Activated CD8-positive, alpha-beta memory T cell treated with anti-CD3 and anti-CD28 coated beads for 24 hours (primary cell): ENCODE results near the gene SMARCD1.

Source experiments
- DNase-seq: peaks from one replicate; pipeline ENCODE4 v3.0.0-alpha.2; 2020

SMARCD1 gene

DNA sequence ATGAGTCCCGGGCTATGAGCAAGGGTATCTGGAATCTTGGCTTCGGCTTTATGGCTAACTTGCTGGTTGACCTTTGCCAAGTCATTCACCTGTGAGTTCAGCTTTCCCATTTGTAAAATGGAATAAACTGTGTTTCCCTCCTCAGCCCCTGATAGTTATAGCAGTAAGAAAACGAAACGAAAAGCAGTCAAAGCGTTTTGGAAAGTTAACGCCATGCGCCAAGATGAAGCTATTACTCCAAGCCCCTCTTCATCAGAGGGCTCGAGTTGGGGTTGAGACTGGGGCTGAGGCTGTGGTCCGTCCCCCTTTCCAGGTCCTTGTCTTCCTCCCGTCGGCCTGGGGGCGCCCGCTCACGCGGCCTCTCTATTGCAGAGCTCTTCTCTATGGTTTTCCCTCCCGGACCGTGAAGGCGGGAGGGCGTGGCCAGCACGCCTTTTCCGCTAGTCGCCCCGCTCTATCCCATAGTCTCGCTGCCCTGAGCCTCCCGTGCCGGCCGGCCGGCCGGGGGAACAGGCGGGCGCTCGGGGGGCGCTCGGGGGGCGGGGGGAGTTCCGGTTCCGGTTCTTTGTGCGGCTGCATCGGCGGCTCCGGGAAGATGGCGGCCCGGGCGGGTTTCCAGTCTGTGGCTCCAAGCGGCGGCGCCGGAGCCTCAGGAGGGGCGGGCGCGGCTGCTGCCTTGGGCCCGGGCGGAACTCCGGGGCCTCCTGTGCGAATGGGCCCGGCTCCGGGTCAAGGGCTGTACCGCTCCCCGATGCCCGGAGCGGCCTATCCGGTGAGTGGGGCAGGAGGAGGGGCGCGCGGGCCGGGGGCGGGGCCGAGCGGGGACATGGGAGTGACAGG lies at the start of gene SMARCD1:
SMARCD1 (plus strand) TSS at position 568 of the 840 bp plus-strand sequence; CDS start at position 596, 28 bp downstream.
- peak; percentile 92 for DNase-seq

DNA sequence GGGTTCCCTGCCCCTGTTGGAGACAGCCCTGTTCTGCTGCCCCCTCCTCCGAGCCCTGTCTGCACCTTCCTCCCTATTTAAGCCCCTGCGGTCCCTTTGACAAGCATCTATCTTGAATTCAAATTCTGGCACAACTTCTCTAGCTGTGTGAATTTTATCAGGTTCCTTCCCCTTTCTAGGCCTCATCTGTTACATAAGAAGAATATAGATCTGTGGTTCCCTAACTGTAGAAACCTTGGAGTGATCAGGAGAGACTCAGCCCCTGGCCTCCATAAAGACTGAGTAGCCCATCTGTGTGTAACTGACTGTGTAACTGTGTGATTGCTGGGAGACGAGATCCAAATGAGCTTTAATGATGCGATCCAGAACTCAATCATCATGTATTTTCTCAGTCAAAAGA lies 46.8 kb upstream of the SMARCD1 start:
- peak; percentile 15 for DNase-seq

DNA sequence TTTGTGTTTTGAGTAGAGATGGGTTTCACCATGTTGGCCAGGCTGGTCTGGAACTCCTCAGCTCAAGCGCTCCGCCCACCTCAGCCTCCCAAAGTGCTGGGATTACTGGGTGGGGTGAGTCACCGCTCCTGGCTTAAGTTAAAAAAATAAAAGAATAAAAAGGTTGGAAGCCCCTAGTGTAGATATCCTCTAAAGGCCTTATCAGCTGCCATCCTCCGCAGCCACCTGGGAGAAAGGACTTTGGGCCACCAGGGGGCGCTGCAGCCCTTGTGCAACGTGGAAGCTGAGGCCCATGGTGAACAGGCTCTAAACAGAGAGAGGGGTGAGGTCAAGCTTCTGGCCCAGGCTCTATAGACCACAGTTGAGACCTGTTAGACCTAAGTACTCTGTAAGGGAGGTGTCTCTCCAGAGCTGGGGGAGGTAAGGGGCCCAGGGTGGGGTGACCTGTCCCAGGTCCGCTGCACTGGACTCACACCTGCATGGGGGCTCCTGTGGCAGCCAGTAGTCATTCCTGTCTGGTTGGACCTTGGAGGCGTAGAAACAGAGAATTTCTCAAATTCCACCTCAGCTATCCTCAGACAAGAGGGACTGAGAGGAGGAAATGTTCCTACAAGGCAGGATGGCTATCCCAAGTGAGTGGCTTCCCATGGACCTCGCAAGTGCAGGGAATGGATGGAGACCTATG lies 45.8 kb upstream of the SMARCD1 start:
- DNase-seq = peak; percentile 98

DNA sequence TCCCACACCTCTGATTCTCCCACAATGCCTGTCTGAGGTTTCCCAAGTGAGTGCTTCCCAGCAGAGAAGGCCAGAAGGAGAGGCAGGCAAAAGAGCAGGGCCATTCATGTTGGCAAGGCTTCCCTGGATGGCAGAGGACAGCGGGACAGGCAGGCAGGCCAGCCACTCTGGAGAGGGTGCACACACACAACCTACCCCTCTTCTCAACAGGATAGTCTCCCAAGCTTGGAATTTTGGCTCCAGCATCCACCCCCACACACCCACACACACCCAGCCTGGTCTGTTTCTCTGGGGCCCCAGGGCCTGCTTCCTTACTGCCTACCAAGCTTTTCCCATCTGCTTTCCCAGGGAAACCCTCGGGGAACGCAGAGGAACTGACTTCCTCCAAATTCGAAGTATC lies 44.5 kb upstream of the SMARCD1 start:
- peak; percentile 55 for DNase-seq

DNA sequence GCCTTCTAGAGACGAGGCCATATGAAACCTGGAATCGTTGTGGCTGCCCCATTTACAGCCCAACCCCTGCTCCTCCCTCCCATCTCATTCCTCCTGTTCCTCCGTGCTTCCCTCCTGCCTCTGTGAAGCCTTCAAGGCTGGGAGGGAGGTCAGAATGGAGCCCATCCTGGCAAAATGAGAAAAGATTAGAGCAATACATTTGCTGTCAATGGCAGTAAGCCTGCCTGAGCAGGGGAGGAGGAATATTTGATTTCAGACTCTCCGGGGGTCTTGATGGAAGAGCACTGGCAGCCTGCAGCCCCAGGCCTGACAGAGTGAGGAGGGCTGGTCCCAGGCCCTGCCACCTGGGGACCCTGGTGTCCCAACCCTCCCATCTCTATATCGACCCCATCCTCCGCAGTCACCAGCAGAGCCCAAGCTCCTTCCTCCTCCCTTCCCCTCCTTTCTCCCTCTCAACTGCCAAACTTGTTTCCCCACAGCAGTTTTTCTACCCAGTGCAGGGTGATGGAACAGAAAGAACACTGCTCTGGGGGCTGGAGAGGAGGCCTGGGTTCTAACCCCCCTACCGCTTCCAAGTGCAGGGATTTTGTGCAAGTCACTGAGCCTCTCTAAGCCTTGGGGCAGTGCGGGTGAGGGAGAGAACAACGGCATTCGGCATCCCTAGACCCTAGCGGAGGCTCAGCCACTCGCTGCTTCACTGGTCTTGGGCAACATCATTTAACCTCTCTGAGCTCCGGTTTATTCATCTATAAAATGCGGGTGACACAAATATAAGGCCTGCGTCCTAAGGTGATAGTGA lies 43.9 kb upstream of the SMARCD1 start:
- peak; percentile 50 for DNase-seq

DNA sequence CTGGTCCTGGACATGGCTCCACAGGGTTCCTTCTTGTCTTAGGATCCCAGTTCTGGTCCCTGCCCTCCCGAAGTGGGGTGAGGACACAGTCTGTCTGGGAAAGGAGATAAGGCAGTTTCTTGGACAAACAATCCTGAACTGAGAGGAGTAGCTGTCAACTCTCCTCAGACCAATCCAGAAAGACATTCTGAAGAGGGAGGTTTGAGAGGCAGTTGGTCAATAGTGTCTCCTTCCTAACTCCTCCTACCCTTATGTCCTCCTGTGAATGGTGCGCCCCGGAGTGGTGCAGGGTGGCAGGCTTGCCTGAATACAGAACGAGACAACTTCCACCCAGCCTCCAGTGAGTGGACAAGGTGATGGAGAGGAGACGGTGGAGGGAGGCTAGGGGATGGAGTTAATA lies 43.2 kb upstream of the SMARCD1 start:
- DNase-seq = no peak

DNA sequence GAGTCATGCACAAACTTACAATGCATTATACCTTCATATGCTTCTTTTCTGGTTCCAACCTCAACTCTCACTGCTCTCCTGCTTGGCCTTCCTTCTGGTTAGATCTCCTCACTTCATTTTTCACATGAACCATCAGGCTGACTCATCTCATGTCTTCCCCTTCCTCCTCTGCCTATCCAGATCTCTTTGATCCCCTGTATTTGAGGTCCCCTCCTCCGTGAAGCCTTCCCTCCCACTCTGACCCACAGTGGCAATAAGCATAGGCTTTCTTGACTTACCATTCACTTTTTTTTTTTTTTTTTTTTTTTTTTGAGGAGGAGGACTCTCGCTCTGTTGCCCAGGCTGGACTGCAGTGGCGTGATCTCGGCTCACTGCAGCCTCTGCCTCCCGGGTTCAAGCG lies 42.4 kb upstream of the SMARCD1 start:
- no peak for DNase-seq

DNA sequence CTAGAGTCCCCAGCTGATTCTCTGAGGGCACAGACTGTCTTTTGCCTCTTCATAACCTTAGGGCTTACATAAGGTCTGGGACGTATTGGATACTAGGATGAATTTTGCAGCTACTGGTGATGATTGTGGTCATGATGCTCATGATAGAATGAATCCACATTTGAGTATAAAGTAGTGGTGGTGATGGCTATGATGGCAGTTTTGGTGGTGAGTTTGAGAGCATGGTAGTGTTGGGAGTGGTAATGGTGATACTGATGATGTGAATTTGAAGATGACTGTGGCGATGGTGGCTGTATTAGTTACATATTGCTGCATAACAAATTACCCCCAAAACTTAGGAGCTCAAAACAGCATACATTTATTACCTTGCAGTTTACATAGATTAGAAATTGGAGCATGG lies 41.8 kb upstream of the SMARCD1 start:
- DNase-seq = no peak

DNA sequence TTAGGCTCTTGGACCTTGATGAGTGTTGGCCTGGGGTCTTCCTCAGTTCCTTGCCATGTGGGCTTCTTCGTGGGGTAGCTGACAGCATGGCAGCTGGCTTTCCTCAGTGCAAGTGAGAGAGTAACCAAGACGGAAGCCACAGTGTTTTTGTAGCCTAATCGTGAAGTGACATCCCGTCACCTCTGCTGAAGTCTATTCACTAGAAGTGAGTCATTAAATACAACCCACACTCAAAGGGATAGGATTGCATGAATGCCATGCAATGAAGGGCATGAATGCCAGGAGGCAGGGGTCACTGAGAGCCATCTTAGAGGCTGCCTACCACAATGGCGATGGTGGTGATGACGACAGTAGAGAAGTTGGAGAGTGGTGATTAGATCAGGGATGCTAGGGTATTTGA lies 41.3 kb upstream of the SMARCD1 start:
- no peak for DNase-seq

DNA sequence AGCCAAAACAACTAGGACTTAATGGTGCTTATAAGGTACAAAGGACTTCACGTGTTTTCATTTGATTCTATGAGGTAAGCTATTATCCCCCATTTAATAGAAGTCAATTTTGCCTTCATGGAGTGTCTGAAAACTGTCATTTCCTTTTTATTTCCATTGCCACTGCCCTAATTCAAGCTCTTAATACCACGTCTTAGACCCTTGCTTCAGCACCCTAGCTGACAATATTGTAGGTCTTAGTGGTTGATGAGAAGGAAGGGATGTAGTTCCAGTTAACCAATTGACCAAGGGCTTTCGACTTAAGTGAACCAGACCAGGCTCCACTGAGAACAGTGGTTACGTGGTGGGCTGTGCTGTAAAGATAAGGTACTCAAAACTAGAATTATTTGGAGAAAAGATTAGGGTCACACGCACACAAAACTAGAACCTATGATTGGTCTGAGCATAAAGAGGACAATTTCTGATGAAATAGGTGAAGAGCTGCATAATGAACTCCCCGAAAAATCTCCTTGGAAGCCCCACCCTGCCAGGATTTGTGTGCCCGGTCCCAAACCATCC lies 37.4 kb upstream of the SMARCD1 start:
- DNase-seq = no peak

DNA sequence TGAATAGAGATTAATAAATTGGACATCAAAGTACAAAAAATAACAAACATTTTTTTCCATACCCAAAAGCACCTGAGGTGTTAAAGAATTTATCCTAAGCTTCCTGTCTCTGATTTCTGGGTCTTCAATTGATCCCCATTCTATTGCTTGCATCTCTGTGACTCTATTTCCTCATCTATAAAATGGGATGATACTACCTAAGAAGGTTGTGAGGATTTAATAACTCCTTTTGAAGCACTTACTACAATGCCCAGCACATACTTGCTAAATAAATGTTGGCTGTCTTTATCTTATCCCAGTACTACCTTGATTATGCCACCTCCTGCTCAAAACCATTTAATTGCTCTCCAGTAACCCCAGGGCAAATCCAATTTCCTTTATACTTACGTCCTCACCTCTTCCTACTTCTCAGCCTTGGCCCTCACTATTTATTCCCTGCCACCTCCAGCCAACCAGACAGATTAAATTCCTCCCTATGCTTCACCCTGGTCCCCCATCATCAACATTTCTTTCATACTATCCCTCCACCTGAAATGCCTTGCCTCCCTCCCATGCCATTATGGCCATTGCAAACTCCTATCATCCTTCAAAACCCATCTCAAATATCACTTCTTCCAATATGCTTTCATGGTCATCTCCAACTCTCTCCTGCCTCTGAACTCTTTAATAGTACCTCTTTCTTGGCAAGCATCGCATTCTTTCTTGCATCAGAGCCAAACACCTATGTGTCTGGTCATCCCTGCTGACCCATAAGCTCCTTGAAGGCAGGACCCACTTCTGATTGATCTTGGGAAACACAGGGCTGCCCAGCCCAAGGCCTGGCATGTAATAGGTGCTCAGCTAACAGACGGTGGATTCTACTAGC lies 35.7 kb upstream of the SMARCD1 start:
- no peak for DNase-seq

DNA sequence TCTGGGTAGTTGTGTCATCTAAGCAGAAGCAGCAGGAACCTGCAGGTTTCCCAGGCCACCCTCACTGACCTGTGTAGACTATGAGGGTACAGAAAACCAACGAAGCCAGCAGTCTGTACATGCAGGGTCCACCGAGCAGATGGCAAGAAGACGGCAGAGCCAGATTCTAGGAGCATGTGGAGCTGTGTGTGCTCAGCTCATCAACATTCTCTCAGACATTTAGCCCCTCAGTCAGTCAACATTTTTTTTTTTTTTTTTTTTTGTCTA lies 35.1 kb upstream of the SMARCD1 start:
- DNase-seq = no peak

DNA sequence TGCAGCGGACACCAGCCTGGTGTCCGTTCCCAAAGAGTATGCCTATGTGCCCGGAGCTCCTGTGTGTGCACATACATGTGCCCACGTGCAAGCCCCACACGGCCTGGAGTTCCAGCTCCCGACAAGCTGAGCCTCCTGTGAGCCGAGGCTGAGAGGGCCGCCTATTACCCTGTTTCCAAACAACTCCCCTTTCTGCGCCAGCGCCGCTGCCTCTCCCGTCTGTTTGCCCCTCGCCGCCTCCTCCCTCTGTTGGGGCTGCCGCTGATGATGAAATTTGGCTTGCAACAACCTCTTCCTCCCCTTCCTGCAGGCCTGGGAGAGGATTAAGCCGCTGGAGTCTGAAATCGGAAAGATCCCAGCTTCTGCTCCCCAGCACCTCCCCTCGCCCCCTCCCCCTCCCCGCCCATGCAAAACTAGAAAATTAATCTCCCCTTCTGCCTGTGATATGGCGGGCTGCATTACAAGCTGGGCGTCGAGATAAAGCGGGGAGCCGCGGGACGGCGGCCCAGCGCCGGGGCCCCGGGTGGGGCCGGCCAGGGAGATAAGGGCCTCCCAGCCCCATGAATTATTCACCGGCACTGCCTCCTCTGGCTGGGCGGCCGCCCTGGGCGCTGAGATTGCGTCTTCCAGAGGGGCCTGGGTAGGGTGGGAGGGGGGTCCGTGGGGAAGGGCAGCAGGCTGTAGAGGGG lies 34.6 kb upstream of the SMARCD1 start:
- DNase-seq = no peak

DNA sequence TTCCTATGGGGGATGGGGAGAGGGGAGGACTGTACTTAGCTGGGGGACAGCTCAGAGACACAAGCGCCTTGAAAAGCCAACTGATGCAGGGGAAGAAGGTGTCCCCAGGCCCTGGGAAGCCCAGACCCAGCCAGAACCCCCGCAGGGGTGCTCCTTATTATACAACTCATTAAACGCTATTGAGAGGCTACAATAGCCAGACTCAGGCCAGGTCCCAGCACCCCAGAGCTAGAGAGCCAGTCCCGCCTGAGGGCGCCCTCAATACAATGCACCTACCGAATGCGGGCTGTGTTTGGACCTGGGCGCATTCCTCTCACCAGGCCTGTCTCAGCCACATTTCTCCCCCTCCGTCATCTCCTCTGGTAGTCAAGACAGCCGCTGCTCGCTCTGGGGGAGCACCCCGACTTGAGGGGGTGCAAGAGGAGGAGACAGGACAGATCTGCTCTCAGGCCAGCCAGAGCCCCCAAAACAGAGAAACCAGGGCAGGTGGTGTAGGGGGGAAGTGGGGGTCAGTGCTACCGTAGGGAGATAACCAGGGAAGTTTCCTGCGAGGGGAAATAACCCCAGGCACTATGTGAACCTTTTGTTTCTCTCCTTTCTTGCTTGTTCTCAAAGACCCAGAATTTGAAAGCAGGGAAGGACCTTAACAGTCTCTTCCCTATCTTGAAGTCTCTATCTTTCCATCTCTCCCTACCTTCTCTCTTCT lies 33.9 kb upstream of the SMARCD1 start:
- no peak for DNase-seq

DNA sequence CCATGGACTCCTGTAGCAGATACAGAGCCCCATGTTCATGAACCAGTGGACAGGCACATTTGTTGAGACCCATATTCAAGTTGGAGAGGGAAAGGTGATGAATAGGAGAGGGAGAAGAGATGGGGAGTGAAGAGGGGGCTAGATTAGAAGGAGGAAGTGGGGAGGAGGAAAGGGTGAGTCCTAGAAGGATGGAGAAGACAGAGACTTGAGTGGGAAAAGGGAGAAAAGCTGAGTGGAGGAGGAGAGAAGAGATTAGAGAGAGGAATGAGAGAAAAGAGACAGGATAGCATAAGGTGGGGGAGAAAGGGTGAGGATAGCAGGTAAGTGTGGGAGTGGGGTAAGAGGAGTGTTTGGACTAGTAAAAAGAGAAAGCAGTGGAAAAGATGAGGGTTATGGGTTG lies 32.6 kb upstream of the SMARCD1 start:
- DNase-seq = no peak

DNA sequence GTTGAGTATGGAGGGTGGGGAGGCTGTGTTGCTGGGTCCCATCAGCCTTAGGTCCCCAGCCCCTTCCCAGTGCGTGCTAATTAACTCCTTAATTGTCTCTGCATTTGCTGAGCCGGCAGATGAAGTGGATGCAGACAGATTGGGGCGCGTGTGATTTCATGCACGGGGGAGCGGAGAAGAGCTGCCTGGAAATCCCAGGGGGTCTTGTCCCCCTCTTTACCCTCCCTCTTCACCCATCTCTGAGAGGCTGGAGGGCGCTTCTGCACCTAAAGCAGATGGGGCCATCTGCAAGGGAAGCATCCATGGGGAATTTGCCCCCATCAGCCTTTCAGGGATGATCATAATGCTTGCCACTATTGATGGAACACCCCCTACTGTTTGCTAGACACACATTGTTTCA lies 32.2 kb upstream of the SMARCD1 start:
- no peak for DNase-seq

DNA sequence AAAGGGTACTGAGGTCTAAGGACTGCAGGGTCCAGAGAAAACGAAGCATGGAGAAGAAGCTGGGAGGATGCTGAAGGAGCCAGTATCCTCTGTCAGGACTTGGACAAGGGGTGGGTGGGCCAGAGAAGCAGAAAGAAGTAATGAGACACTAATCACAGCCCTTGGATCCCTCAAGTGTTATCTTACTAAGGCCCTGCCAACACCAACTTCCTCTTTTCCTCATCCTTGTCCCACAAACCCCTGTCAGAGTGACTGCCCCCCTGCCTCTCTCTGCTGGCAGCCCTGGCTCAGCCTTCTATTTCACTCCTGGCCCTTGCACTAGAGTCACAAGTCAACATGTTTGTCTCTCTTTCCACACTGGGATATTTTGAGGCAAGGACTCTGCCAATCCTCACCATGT lies 31.6 kb upstream of the SMARCD1 start:
- no peak for DNase-seq

DNA sequence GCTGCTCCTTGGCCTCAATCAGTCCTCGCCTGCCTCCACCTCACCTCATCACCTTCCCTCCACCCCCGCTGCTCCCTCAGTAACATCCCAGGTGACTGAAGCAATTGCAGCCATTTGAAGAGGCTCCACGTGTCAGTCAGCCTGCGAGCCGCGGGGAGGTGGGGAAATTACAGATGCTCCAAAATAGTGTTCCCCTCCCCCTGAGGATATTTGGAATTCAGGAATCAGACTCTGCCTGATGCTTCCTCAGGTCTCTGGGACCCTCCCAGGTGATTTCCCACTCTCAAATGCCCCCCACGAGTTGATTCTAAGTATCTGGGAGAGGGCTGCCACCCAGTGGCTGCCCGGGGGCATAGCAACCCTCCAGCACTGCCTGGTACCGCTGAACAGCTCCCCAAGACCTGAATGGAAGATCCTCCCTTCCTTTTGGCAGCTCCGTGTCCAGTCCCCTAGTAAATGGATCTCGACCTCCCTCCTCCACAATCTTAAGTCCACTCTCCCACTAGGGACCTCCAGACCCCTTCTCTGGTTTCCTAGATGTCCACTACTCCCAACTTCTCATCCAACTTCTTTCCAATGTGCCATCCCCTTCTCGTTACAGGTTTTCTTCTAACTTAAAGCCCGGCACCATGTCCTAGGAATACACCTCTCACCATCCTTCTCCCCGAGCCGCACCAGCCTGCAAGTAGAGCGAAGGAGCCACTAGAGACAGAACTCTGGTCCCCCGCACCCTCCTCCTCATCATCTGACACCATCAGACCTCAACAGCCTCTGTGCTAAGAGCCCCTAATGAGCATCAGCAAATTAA lies 29.1 kb upstream of the SMARCD1 start:
- peak; percentile 88 for DNase-seq

DNA sequence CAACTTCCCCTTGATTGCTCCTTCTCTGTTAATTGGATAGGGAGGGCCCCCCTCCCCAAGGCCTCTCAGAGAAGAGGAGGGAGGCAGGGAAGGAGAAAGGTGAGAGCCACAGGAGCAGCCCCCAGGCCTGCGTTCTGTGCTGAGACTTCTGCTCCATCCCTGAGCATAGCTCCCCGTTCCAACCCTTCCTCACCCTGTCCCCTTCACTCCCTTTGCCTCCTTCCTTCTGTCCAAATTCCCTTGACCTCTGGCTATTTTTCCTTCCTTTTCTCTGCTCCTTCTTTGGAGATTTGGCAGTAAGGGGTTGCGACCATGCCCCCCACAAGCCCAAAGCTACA lies 28.5 kb upstream of the SMARCD1 start:
- no peak for DNase-seq
